LNCaP clone FGC (cell line): ENCODE measurements around the gene ITIH4.

Experiments used
- DNase-seq: peaks from one replicate; pipeline ENCODE4 v3.0.0-alpha.2; 2011; ENCODE audit warnings: low read depth
- H3K4me3 ChIP-seq: 2 replicates; pipeline ENCODE4 v1.5.1; 2011; ENCODE audit warnings: mild to moderate bottlenecking, low read depth, low read length, control low read depth
- CTCF ChIP-seq: IDR thresholded peaks from 2 replicates; pipeline ENCODE4 v1.5.1; 2012; ENCODE audit warnings: mild to moderate bottlenecking; ENCODE audit not compliant: control insufficient read depth, insufficient read depth; ENCODE audit errors: extremely low read depth

The ITIH4 gene

DNA sequence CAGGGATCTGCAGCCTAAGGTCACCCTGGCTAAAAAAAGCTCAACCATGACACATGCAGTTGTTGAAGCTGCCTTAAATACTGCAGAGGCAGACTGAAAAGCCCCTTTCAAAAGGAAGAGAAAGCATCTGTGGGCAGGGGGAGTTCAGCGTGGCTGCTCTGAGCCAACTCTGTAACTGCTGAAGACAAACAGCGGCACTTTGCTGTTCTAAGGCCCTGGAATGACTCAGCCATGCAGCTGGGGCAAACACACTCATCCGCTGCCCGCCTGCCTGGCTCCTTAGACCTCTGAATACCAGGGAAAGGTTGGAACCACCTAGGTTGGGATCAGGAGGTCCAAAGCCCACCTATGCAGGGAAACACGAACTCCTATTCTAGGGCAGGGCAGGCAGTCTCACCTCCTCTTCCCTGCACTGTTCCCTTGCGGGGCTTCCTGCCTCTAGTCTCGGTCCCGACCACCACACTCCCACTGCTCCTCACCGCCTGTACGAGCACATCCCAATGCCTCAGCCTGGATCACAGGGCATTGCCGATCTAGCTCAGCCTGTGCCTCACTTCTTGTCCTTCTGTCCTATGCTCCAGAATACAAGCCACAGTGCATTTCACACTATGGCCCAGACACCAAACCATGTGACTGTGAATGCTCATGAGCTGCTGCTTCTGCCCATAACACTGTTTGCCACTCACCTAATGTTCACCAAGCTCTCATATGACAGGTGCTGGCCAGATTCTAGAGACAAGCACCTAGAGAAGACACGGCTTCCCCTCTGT is 10.9 kb upstream of the ITIH4 start:
- DNase-seq: no peak
- H3K4me3 ChIP-seq: no peak overlapping the region
- no peak for TF ChIP-seq CTCF

- no peak overlapping the region for H3K4me3 ChIP-seq
- DNase-seq: no peak
- no peak for TF ChIP-seq CTCF
Observed at GRCh38 chr3:52839892-52840545, 9.5 kb upstream of the ITIH4 start.

- DNase-seq: no peak
- TF ChIP-seq CTCF: no peak
Observed at GRCh38 chr3:52839268-52839575, 8.8 kb upstream of the ITIH4 start.

GRCh38 chr3:52838561-52839267 is 8.2 kb upstream of the ITIH4 start:
- H3K4me3 ChIP-seq: no peak overlapping the region
- no peak for DNase-seq
- TF ChIP-seq CTCF: no peak

More at GRCh38 chr3:52839268-52839575, 8.8 kb upstream of the ITIH4 start:
- H3K4me3 ChIP-seq: no peak overlapping the region

DNA sequence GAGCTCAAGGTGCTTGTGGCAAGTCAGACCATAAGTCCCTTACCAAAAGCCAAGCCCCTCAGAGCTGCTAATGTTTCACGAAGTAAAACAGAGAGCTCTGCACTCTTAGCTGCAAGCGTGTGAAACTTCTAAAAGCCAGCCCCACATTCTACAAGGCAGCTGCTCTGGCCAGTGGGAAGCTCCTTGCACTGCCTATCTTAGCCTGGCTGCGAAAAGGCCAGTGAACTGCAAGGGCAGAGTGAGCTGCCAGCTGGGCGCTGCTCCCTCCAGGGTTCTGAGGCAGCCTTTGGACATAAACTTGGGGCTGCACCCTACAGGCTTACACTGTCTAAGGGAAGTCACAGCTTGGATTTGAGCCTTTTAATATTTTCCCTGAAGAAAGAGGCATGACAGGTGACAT is 6.5 kb upstream of the ITIH4 start:
- no peak for TF ChIP-seq CTCF
- no peak for DNase-seq
- no peak overlapping the region for H3K4me3 ChIP-seq

DNA sequence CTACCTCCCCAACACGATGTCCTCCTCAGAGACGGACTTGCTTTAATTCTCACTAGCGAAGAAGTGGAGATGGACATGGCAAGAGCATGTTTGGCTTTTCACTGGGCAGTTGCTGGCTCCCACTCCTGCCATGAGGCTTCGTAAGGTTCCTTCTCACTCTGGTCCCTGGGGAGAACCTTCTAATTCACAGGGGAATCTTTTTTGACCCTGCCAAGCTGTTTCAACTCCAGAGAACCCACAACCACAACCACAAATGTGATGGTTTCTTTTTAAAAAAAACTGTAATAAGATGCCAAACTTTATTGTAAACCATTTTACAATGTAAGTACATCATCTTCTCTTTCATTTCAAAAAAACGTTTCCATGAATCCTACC is 6.0 kb upstream of the ITIH4 start:
- no peak for DNase-seq

More for the DNA sequence above, 6.0 kb upstream of the ITIH4 start:
- no peak overlapping the region for H3K4me3 ChIP-seq
- no peak for TF ChIP-seq CTCF
